HT-29 (cell line): ENCODE results near the gene LIMS2. TPM values are rescaled to one million over a fixed set of nuclear protein-coding genes. Genes with fewer than 3 reads are reported as not detected.

Source experiments
- DNase-seq: peaks from one replicate; pipeline ENCODE4 v3.0.0-alpha.2; 2015; ENCODE audit warnings: low spot score
- total RNA-seq: library from RNA; depleted of rRNA; stranded (reverse); fragments of >200 nt; shearing (Covaris generic); gene quantifications from 2 replicates; pipeline ENCODE4 v1.2.3, GENCODE V29; 2014

Gene LIMS2
- total RNA-seq, 1 experiment from 2014 or later, result 30.6 TPM

DNA sequence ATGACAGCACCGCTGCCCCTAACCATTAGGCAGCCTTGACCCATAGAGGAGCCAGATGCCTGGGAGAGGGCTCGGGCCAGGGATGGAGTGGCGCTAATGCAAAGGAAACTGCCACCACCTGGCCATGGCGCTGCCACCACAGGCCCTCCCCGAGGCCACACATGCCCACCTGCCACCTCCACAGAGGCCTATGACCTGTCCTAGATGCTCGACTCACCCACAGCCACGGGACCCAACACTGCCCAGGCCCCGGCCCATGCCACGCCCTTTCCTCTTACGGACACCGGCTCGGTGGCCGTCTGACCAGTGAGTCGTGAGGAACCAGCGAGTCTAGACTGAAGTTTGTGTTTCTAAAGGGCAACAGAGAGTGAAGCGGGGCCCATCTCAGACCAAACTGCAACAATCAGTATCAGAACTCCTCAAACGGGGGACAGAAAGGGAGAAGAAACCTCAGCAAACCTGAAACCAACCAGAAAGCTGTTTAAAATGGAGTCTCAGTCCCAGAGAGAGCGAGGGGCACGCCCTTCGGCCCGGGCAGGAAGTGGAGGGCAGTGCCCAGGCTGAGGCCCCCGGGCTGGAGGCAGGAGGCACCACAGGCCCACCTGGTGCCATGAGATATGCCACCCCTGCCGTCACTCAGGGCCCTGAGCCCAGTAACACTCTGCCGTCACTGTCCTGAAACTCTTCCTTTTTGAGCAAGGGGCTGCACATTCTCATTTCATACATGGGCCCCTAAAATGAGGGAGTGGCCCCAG, 28.7 kb downstream of the LIMS2 start:
- DNase-seq, result no peak

DNA sequence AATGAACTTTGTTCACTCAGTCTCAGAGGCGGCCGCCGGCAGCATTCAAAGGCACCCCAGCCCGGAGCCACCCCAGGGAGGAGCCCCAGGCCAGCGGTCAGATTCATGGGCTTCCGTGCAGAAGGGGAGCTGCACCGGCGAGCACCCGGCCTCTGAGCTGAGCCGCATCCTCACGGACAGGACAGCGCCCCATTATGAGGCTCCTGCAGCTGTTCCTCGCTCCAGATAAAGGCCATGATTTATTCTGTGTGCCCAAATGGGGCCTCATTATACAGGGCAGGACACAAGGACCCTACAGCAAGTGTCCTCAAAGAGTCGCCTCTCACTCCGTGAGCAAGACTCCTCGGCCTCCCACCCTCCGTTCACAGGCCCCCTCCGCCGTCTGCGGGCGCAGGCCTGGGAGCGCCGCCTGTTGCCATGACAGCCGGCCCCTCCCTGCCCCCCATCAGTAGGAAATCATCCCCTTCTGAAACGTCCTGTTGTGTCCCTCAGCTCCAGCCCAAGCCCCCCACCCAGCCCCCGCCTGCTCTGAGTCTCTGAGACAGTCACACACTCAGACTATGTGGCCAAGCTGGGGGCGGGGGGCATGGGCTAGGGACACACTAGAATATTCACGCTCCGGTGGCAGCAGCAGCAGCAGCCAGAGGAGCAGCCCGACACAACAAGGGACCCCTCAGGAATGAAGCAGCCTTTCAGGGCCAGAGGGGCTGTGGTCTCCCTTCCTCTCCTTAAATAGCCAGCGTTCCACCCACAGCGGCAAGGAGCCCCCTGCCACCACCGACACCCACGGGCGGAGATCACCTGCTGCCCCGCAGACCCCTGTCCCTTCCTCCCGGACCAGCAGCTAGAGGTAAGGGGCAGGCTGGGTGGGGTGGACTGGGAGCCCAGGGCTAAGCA, 29.7 kb downstream of the LIMS2 start, which contains the start of gene GPR17:
GPR17 (plus strand) TSS at position 759 of the 897 bp plus-strand sequence. CDS start 4,583 bp downstream, outside the sequence.
- DNase-seq, result peak; percentile 62

DNA sequence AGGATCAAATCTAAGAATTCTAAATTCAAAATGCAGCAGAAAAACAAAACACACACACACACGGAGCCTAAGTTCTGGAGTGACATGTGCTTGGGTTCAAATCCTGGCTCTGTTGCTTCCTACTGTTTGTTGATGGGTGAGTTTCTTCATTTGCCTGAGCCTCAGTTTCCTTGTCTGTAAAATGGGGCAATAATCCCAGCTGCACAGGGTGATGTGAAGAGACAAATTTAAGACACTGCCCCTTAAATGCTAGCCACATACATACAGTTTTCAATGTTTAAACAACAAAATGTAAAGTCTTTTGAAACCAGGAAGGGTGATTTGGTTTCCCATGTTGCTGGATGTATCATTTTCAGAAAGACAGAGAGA, 30.3 kb downstream of the LIMS2 start:
- DNase-seq, result no peak

GRCh38 chr2:127644066-127645025, 31.0 kb downstream of the LIMS2 start:
- DNase-seq, result no peak

GRCh38 chr2:127643439-127644065, 31.8 kb downstream of the LIMS2 start:
- DNase-seq, result no peak

DNA sequence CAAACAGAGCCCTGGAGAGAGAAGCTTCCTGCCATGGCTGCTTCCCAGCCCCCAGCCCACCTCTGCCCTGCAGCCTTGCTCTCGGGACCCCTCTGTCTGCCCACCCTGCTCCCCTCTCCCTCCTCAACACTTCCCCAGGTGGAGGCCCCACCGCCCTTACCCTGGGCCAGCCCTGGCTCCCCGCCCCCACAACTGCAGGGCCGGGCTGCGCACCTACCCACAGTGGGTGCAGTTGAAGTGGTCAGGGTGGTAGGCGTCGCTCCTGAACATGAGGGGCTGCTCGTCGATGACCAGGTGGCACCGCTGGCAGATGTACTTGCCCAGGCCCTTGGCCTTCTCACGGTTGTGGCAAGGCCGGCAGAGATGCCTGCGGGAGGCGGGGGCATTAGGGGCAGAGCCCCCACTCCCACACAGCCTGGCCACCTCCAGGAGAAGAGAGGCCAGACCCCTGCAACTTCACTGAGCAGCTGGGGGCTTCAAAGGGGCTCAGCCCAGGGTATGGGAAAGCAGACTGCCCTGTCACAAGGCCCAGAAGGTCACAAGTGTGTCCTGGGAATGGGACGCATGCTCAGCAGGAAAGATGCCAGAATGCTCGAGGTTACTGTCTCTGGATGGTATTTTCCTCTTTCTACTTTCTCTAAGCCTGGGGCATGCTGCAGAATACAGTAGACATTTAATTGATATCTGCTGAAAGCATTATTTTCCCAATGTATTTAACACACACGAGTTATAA, 32.5 kb downstream of the LIMS2 start:
- DNase-seq, result no peak

GRCh38 chr2:127641846-127642507, 33.4 kb downstream of the LIMS2 start:
- DNase-seq, result no peak

- DNase-seq, result no peak
Observed at GRCh38 chr2:127641133-127641532, 34.2 kb downstream of the LIMS2 start.

DNA sequence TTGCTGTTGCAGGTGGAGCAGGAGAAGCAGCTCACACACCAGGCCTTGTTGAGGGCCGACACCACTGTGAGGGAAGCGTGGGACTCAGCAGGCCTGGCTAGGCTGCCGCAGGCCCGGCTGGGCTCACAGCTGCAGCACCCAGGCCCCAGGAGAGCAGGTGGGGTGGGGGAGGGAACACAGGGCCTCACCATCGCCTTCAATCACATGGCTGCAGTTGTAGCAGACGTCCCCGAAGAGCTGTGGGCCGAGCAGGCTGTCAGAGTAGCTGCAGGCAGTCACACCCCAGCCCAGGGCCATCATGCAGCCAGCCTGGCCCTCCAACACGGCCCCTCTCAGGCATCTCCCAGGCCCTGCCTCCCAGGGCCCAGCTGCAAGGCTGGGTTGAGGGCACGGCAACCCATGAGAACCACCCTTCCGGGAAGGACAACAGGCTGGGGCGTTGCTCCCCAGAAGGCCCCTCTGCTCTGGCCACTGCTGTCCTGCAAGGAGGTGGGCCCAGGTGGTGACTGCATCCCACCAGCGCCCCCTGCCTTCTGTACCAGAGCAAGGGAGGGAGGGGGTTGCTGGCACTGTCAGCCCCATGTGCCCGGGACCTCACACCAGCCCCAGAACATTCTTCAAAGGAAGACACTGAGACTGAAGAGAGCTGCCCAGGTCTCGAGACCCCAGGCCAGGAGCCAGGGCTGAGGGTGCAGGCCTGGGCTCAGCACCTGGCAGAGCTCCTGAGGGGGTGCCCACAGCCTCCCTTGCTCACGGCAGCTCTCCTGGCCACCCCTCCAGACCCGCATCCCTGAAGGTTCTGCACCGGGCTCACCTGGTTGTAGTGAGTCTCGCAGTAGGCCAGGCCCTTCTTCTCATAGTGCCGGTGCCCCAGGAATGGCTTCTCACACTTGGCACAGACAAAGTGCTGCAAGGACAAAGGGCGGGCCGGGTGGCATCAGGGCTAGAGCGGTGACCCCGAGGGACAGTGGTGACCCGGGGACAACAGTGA, 35.0 kb downstream of the LIMS2 start:
- DNase-seq, result peak; percentile 65

DNA sequence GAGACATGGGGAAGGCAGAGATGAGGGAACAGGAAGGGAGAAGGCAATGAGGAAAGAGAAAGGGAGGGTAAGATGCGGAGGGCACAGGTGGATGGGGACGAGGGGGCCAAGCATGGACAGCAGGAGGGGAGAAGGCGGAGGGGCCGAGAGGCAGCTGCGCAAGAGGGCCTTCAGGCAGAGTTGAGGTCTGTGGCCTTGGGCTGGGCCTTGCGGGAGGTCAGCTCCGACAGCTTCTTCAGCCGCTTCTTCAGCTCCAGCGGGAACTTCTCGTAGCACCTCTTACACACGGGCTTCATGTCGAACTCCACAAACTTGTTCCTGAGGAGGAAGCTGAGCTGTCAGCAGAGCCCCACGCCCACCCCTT, 36.2 kb downstream of the LIMS2 start:
- no peak for DNase-seq

GRCh38 chr2:127638361-127639110, 36.8 kb downstream of the LIMS2 start:
- peak; percentile 21 for DNase-seq

DNA sequence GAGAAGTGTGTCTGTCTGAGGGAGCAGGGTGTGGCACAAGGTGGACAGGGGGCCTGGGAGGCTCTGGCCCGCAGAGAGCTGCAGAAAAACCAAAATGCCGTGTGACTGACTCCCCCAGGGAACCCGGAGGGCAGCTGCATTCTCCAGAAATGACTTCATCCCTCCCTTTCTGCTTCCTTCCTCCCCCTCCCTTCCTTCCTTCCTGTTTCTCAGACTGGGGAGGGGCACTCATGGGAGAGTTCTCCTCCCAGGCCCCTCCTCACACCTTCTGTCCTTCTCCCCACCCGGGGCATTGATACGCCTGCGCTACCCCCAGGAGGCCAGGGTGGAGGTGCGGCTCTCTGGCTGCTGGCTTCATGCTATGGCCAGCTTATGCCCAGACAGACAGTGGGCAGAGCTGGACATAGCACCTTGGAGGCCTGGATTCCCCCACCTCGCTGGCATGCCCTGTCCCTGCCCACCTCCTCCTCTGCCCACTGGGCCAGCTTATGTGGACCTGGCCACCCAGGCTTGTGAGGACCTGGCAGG, 37.5 kb downstream of the LIMS2 start:
- DNase-seq, result peak; percentile 22

- no peak for DNase-seq
Observed at GRCh38 chr2:127637236-127637630, 38.1 kb downstream of the LIMS2 start.

GRCh38 chr2:127636248-127637235, 38.8 kb downstream of the LIMS2 start:
- peak; percentile 43 for DNase-seq

GRCh38 chr2:127635380-127636237, 39.7 kb downstream of the LIMS2 start:
- peak; percentile 11 for DNase-seq
